DND-41 (cell line): ENCODE measurements around the gene RAB14.

Source experiments
- EZH2 ChIP-seq: IDR thresholded peaks from 3 replicates; pipeline ENCODE4 v1.6.1; 2012; ENCODE audit warnings: borderline replicate concordance, low read depth, mild to moderate bottlenecking, moderate library complexity, low read length, inconsistent platforms; ENCODE audit not compliant: severe bottlenecking
- TF ChIP-seq, protein P1 (sequence below): IDR thresholded peaks from 2 replicates; pipeline ENCODE4 v1.5.1; 2012; ENCODE audit warnings: borderline replicate concordance, low read length, moderate library complexity, mild to moderate bottlenecking; ENCODE audit not compliant: poor library complexity, severe bottlenecking; ENCODE audit errors: extremely low read depth

DNA sequence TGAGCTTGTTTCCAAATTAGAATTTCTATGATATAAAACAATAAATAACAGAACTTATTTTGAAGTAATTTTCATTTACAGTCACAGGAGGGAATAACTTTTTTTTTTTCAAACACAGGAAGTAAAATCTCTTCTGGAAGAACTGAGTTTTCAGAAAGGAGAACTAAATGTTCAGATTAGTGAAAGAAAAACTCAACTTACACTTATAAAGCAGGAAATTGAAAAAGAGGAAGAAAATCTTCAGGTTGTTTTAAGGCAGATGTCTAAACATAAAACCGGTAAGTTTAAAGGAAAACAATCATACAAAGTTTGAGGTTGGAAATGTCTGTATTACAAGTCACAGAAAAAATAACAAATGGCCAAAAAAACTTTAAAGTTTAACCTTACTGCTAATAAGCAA is 41.6 kb downstream of the RAB14 start:
- no peak for TF ChIP-seq EZH2
- TF ChIP-seq, protein P1, sequence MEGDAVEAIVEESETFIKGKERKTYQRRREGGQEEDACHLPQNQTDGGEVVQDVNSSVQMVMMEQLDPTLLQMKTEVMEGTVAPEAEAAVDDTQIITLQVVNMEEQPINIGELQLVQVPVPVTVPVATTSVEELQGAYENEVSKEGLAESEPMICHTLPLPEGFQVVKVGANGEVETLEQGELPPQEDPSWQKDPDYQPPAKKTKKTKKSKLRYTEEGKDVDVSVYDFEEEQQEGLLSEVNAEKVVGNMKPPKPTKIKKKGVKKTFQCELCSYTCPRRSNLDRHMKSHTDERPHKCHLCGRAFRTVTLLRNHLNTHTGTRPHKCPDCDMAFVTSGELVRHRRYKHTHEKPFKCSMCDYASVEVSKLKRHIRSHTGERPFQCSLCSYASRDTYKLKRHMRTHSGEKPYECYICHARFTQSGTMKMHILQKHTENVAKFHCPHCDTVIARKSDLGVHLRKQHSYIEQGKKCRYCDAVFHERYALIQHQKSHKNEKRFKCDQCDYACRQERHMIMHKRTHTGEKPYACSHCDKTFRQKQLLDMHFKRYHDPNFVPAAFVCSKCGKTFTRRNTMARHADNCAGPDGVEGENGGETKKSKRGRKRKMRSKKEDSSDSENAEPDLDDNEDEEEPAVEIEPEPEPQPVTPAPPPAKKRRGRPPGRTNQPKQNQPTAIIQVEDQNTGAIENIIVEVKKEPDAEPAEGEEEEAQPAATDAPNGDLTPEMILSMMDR = no peak
